ENCODE data around the gene MAST1. TPM values are rescaled to one million over a fixed set of nuclear protein-coding genes. Genes with fewer than 3 reads are reported as not detected.

Gene MAST1
- 0.15 TPM for total RNA-seq
- long read RNA-seq, partial matches to known transcripts: 0 of 1 reads
- long read RNA-seq, other reads (novel, unspliced or antisense): 1 of 1 reads

- DNase-seq: peak; percentile 47
Observed at GRCh38 chr19:12838182-12838885, at the start of gene MAST1. Gene MAST1, plus strand, starts transcription at chr19:12838515. Its CDS starts 58 bp downstream, at chr19:12838573.

GRCh38 chr19:12788682-12789097, 49.6 kb upstream of the MAST1 start:
- H3K4me1 ChIP-seq: peaks cover 57% of the 10 kb centered on the region
- peak overlapping the region; percentile 95 for H3K4me3 ChIP-seq

More at GRCh38 chr19:12838182-12838885, at the start of gene MAST1:
- H3K27ac ChIP-seq: no peak within 1 kb of the TSS
- TF ChIP-seq CTCF (IDR thresholded peaks at IDR 0.05): peak; percentile 34
- peaks cover 25% of the 10 kb centered on the region for H3K4me1 ChIP-seq
- H3K9me3 ChIP-seq: no peaks in the 10 kb centered on the region
- intact Hi-C loops (cut with DNase I): no loop called here
- H3K4me3 ChIP-seq: peak within 1 kb of the TSS; percentile 35
- ATAC-seq: peak; percentile 63 to 66
- peaks cover 89% of the 10 kb centered on the region for H3K27me3 ChIP-seq (ENCODE audit: low read depth)
- H3K36me3 ChIP-seq: no peaks in the 10 kb centered on the region

GRCh38 chr19:12789098-12789903, 49.0 kb upstream of the MAST1 start:
- no peaks in the 10 kb centered on the region for H3K36me3 ChIP-seq
- TF ChIP-seq CTCF (IDR thresholded peaks at IDR 0.05): no peak
- intact Hi-C loops (cut with DNase I): no loop called here
- H3K27ac ChIP-seq: peak overlapping the region; percentile 99
- no peaks in the 10 kb centered on the region for H3K27me3 ChIP-seq (ENCODE audit: low read depth)
- DNase-seq (no peak), ATAC-seq (no peak)
- H3K4me3 ChIP-seq: peak overlapping the region; percentile 95
- no peaks in the 10 kb centered on the region for H3K9me3 ChIP-seq
- peaks cover 57% of the 10 kb centered on the region for H3K4me1 ChIP-seq

More at GRCh38 chr19:12788682-12789097, 49.6 kb upstream of the MAST1 start:
- peak overlapping the region; percentile 99 for H3K27ac ChIP-seq
- DNase-seq (peak; percentile 85), ATAC-seq (no peak)
- H3K27me3 ChIP-seq (ENCODE audit: low read depth): no peaks in the 10 kb centered on the region
- no peaks in the 10 kb centered on the region for H3K36me3 ChIP-seq
- no peaks in the 10 kb centered on the region for H3K9me3 ChIP-seq
- intact Hi-C loops (cut with DNase I): no loop called here
- TF ChIP-seq CTCF (IDR thresholded peaks at IDR 0.05): no peak

GRCh38 chr19:12789904-12790619, 48.3 kb upstream of the MAST1 start:
- Histone ChIP-seq H3K36me3 (no peaks in the 10 kb centered on the region), H3K27me3 (ENCODE audit: low read depth) (no peaks in the 10 kb centered on the region), H3K9me3 (no peaks in the 10 kb centered on the region), H3K27ac (peak overlapping the region; percentile 99), H3K4me3 (peak overlapping the region; percentile 95), H3K4me1 (peaks cover 56% of the 10 kb centered on the region)
- DNase-seq (peak; percentile 99), ATAC-seq (peak; percentile 49 to 68)
- intact Hi-C loops (cut with DNase I): no loop called here
- TF ChIP-seq CTCF (IDR thresholded peaks at IDR 0.05): no peak
